Upper lobe of left lung (tissue), 4 donors: ENCODE results near the gene EMID1.

Experiments
- POLR2A ChIP-seq, 4 donors: fragments of 450-650 bp; IDR thresholded peaks; one replicate each; pipeline ENCODE4 v1.5.1; 2016 to 2017; ENCODE audit warnings: antibody characterized with exemption in 4 of 4, mild to moderate bottlenecking in 2 of 4
- POLR2AphosphoS5 ChIP-seq, 2 donors: sonication (generic); formaldehyde crosslinking; IDR thresholded peaks; one replicate each; pipeline ENCODE4 v1.5.1; 2017; ENCODE audit warnings: antibody characterized with exemption in 2 of 2
- TF ChIP-seq, protein P1 (sequence below), 6 experiments: fragments of 450-650 bp in 4 of 6; fragments of 200-600 bp in 2 of 6; sonication (generic) in 2 of 6; IDR thresholded peaks; one replicate each; pipeline ENCODE4 v1.5.1; 2016 to 2019; ENCODE audit warnings: antibody characterized with exemption in 6 of 6

DNA sequence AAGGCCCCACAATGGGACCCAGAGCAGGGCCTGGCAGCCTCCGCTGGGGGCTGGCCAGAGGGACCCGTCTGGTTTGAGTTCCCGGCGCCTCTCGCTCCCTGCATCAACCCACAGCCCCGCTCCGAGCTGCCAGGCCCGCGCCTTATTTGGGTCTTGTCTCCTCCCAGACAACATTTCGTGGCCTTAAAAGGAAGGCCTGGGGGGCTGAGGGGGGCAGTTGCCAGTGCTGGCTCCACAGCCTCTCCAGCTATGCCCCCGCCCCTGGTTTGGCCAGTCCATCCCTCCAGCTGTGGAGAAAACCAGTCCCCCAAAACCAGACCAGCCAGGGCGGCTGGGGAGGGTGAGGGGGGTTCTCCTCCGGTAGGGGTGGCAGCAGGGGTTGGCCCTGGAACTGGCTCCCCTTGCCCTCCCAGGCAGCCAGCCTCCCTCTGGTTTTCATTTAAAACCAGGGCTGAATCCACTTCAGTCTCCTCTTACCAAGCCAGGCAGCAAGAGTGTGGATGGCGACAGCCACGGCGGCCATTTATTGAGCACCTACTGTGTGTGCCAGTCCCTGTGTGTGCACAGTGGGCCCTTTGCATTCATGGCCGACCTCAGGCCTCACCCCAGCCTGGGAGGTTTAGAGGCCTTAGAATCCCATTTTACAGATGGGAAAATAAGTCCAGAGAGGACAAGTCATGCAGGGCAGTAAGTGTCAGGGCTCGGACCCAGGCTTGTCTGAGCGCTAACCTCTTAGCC lies 18.6 kb downstream of the EMID1 start:
- TF ChIP-seq, protein P1, sequence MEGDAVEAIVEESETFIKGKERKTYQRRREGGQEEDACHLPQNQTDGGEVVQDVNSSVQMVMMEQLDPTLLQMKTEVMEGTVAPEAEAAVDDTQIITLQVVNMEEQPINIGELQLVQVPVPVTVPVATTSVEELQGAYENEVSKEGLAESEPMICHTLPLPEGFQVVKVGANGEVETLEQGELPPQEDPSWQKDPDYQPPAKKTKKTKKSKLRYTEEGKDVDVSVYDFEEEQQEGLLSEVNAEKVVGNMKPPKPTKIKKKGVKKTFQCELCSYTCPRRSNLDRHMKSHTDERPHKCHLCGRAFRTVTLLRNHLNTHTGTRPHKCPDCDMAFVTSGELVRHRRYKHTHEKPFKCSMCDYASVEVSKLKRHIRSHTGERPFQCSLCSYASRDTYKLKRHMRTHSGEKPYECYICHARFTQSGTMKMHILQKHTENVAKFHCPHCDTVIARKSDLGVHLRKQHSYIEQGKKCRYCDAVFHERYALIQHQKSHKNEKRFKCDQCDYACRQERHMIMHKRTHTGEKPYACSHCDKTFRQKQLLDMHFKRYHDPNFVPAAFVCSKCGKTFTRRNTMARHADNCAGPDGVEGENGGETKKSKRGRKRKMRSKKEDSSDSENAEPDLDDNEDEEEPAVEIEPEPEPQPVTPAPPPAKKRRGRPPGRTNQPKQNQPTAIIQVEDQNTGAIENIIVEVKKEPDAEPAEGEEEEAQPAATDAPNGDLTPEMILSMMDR (IDR thresholded peaks at IDR 0.05): no peak
- TF ChIP-seq POLR2AphosphoS5 (IDR thresholded peaks at IDR 0.05) (no peak), POLR2A (IDR thresholded peaks at IDR 0.05) (no peak)
